ENCODE results near the gene CTAGE9.
A peak's percentile ranks its signal among the peaks of the same experiment; 100 is the strongest.
"Not testable (repeated sequence)": the region's sequence is repeated elsewhere in the genome, so short reads cannot be mapped to it uniquely, and the experiment has no call there.

CTAGE9 gene

DNA sequence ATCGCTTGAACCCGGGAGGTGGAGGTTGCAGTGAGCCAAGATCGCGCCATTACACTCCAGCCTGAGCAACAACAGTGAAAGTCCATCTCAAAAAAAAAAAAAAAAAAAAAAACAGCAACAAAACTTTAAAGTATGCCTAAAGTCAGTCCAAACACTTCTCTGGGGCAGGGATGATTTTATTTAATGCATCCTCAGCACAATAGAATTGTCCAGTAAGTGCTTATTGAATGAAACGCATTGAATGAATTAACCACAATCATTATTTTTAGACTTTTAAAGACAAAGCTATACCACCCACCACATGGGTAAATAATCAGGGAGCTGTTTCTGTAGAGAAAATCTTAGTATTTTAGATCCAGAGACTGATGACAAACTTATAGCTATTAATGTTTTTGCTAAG, 16.6 kb upstream of the CTAGE9 start:
- TF ChIP-seq, protein P1, sequence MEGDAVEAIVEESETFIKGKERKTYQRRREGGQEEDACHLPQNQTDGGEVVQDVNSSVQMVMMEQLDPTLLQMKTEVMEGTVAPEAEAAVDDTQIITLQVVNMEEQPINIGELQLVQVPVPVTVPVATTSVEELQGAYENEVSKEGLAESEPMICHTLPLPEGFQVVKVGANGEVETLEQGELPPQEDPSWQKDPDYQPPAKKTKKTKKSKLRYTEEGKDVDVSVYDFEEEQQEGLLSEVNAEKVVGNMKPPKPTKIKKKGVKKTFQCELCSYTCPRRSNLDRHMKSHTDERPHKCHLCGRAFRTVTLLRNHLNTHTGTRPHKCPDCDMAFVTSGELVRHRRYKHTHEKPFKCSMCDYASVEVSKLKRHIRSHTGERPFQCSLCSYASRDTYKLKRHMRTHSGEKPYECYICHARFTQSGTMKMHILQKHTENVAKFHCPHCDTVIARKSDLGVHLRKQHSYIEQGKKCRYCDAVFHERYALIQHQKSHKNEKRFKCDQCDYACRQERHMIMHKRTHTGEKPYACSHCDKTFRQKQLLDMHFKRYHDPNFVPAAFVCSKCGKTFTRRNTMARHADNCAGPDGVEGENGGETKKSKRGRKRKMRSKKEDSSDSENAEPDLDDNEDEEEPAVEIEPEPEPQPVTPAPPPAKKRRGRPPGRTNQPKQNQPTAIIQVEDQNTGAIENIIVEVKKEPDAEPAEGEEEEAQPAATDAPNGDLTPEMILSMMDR (conservative IDR thresholded peaks at IDR 0.05) = no peak
- TF ChIP-seq ZFX (IDR thresholded peaks at IDR 0.05) = no peak

DNA sequence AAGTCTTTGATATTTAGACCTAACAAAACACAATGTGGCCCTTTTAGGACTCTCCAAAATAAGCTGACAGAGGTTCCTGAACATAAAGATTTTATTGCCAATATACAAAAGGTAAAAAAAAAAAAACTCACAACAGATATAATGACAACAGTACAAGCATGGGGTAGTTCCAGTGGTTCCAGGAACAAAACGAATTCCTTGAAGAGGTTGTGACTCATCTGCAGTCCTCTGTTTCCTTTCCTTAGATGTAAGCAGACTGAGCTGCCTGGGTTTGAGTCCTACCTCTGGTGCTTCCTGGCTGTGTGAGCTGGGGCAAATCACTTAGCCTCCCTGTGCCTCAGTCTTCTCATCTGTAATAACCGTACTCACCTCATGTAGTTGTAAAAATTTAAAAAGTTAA, 13.3 kb upstream of the CTAGE9 start:
- TF ChIP-seq ZFX (IDR thresholded peaks at IDR 0.05) = no peak
- TF ChIP-seq, protein P1 (conservative IDR thresholded peaks at IDR 0.05) = no peak
- no peak overlapping the region for H3K27ac ChIP-seq

More for the DNA sequence above, 16.6 kb upstream of the CTAGE9 start:
- H3K27ac ChIP-seq = no peak overlapping the region

DNA sequence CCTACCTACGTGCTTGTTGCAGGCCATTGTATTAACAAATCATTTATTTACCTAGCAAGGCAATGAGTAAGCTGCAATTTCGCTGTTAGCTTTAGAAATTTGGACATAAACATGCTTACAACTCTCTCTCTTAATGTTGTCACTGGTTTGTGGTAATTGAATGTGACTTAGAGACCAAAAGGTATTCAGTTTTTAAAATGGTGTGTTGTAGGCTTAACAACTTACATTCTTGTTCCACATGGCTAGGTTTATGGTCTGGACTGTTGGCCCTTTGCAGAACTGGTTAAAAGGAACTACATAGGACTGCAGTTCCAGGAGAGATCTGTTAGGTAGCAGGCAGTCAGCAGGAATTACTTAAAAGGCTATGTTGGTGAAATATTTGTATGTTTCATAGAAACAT, 10.3 kb upstream of the CTAGE9 start:
- no peak for TF ChIP-seq ZFX (IDR thresholded peaks at IDR 0.05)
- TF ChIP-seq, protein P1 (conservative IDR thresholded peaks at IDR 0.05) = no peak
- H3K27ac ChIP-seq = no peak overlapping the region

DNA sequence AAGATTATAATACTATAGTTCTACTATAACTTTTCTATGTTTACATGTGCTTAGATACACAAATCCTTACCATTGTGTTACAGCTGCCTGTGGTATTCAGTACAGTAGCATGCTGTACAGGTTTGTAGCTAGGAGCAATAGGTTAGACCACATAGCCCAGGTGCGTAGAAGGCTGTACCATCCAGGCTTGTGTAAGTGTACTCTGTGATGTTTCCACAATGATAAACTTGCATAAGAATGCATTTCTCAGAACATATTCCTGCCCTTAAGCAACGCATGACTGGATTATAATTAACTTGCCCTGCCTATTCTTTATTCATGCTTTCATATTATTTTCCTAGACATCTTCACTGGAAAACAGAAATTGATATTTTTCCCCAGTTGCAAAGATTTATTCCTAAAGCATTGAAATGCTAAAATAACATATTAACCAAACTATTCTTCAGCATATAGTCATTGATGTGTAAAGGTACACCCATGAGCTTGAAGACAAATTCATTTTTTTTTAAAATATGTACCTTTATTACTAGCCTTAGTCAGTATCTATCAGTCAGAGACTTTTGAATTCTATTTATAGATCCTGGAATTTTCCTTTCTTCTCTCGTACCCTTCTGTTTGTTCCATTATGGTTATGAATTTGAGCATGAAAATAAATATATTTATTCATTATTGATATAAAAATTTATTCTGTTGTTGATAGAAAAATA, 7.2 kb upstream of the CTAGE9 start:
- TF ChIP-seq ZFX (IDR thresholded peaks at IDR 0.05) = no peak
- TF ChIP-seq, protein P1 (conservative IDR thresholded peaks at IDR 0.05) = no peak
- H3K27ac ChIP-seq = no peak overlapping the region

DNA sequence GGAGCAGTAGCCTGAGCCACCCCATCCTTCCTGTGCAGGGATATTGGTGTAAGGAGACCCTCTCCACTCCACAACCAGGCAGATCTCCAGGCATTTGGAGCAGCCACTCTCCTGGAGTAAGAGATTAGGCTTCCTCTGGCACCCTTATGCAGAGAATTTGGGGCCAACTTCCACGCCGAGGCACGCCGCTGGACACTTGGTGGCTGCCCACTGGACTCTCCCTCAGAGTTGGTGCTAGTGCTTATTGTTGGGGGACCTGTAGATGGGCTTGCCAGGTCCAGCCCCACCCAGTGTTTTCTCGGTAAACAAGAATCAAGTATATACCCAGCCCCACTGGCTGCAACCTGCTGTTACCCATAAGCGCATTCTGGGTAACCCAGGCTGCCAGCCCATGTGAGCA, 4.8 kb upstream of the CTAGE9 start:
- not testable (repeated sequence) for H3K27ac ChIP-seq

DNA sequence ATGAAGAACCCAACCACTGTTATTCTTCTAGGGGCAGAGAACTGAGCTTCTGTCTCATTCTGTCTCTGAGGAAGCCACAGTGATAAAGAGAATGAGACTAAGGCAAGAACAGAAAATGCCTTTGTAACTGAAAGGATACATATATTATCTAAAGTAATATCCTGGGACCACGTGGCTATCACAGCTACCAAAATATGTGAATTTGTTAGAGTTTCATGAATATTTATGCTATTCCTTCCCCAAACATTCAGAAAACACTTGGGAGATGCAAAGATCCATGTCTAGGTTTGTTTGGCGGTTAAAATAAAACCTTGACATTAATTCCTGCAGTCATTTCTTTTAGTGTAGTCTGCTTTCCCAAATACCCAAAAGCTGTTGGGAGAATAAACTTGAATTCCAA, 6.9 kb downstream of the CTAGE9 start:
- H3K27ac ChIP-seq = not testable (repeated sequence)

DNA sequence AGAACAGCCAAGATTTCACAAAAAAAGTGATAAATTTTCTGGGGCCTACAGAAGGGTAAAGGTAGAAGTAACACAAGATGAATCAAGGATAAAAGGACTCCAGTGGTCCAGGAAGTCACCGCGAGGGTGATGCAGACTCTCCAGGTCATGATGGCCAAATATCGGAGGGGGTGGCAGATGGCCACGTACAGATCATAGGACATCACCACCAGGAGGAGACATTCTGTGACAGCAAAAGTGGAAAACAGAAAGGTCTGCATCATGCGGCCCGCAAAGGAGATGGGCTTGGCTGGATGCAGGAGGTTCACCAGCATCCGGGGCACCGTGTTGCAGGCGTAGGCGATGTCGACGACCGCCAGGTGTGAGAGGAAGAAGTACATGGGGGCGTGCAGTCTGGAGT, 10.0 kb downstream of the CTAGE9 start:
- not testable (repeated sequence) for H3K27ac ChIP-seq

DNA sequence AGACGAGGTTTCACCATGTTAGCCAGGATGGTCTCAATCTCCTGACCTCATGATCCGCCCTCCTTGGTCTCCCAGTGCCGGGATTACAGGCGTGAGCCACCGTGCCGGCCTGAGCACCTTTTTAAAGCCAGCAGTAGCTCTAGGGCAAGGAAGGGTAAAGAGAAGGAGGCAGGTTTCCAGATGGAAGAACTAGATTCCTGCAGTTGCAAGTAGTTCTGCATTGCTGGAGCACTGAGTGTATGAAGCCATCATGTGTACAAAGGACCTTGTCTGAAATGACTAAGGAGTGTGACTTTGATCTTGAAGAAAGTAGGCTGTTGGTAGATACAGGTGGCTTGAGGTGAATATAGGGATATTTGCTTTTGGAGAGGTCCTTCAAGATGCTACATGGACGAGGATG, 13.9 kb downstream of the CTAGE9 start:
- H3K27ac ChIP-seq = no peak overlapping the region
- TF ChIP-seq ZFX (IDR thresholded peaks at IDR 0.05) = no peak
- TF ChIP-seq, protein P1 (conservative IDR thresholded peaks at IDR 0.05) = no peak

DNA sequence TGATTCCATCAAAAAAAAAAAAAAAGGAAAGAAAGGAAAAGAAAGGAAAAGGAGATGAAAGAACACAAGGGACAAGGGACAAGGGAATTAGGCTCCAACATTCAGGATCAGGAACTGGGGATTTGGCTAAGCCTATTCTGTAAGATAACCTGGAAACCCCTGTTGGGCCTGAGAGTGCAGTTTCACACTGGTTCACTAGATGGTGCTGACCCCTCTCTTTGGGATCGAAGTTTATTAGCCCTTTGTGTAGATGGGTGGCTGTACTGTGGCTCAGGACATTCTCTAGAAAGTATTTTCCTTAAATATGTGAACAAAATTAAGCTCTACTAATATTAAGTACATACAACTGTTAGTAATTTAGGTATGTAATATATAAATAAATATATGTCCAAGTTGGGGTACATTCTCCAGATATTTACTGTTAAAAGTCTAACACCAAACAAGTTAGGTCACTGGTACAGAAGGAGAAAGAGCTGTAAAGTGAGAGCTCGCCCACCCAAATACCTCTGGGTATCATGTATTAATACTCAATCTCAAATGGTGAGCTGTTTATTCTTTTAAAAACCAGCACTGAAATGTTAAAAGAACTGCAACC, 15.9 kb downstream of the CTAGE9 start:
- TF ChIP-seq ZFX (IDR thresholded peaks at IDR 0.05) = no peak
- TF ChIP-seq, protein P1 (conservative IDR thresholded peaks at IDR 0.05) = peak; percentile 85
- H3K27ac ChIP-seq = no peak overlapping the region

All from C4-2B (cell line).